Islet precursor cell (in vitro differentiated cells): ENCODE measurements around the gene THUMPD2.

ENCODE experiments used
- DNase-seq: peaks from one replicate; pipeline ENCODE4 v3.0.0-alpha.2; 2018

The THUMPD2 gene

DNA sequence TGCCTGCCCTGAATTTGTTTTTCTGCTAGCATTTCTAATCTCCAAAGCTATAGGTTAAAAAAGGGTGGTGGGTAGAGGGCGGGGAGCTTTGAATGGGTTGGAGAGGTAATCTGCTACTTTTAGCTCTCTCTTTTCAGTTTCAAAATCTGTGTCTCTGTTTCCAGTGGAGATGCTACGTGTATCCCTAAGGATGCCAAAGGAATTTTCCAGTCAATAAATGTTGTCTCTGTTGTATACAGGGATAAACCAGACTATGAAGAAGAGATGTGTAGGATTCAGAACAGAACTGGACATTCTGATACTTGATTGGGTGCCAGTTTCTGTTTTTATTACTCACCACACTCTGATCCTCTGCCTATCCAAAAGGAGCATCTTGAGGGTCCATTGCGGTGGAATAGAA is 63.2 kb downstream of the THUMPD2 start:
- no peak for DNase-seq

DNA sequence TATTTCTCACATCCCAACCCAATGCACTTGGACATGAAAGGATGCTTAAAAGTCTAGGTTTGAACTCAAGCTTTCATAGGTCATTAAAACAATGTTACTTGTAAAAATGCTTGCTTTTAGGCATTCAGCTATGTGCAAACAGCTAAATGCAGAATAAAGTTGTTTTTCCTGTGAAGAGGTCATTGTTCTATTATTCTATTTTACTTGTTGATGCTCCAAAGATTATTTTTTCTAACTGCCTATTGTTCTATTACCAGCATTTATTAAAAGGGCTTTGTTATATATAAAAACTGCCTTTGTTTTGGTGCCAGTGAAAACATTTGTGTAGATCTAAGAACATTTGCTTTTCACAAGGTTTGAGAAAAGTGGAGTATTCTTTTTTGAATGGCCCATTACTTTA is 64.0 kb downstream of the THUMPD2 start:
- DNase-seq, result no peak

DNA sequence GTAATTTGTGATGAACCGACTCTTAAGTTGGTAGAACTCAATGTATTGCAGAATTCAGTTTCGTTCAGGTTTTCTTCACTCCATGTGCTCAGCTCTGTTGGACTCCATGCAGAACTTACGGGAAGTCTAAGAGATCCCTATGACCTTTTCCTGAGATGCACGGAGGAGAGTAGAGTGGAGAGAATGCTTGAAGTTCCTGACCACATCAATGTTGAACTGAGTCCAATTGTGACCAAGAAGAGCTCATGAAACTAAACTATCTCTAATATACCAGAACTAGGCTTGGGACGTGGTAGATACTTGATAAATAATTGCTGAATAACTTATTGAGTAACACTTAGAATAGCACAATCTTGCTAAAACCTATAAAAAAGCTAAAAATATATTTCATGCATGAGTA is 66.1 kb downstream of the THUMPD2 start:
- no peak for DNase-seq

DNA sequence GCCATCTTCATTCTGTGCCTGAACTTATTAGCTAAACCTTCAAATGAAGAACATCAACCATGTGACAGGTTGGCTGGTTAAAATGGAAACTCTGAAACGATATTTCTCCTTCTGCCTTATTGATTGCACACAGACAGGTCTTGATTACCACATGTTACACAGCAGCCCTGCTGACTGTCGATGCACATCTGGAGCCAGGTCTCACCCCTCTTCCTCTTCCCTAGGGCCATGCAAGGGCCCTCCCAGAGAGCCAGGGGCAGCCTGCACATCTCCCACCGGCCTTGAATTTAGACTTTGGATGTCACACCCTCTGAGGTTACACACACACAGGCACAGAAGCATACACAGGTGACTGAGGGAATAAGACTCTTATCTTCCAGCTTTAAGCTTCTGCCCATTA is 68.3 kb downstream of the THUMPD2 start:
- DNase-seq, result no peak

DNA sequence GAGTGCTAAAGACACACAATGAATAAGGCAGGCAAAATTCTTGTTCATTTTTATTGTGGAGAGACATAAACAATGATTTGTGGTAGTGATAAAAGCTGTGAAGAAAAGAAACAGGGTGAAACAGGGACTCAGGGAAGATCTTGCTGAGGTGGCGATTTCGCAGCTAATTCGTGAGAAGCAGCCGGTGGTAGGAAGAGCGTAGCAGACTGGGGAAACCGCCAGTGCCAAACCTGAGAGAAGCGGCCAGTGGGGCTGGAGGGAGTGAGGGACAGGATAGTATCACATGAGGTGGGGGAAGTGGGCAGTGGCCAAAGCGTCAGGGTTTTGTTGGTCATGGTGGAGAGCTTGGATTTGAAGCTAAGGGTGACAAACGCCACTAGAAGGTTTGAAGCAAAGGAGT is 71.1 kb downstream of the THUMPD2 start:
- no peak for DNase-seq

DNA sequence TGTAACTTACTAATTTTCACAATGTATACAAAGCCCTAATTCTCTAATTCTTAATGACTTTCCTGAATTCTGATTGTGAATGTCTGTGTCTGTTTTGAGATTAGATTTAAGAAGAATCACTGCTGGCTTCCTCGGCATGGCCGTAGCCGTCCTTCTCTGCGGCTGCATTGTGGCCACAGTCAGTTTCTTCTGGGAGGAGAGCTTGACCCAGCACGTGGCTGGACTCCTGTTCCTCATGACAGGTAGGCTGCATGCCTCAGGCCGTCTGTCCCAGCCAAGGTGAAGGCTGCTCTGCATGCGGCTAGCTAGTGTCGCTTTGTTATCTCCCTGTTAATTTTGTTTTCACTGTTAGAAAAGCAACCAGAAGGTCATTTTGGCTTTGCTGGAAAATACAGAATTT is 72.1 kb downstream of the THUMPD2 start:
- DNase-seq, result no peak

DNA sequence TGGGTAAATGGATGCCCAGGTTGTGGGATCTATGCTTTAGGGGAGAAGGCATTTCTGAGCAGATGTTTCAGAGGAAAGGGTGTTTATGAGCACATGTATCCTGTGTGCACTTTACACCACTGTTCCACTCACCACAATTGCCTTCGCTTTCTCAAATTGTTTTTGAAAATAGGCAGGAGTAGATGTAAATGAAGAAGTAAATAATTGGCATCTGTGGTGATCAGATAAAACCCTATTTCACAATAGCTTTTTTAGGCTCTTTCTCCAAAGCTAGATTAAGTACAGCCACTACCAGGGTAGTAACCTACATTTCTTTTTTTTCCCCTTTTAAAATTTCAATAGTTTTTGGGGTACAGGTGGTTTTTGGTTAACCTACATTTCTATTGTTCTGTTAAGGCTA is 72.7 kb downstream of the THUMPD2 start:
- DNase-seq, result no peak

DNA sequence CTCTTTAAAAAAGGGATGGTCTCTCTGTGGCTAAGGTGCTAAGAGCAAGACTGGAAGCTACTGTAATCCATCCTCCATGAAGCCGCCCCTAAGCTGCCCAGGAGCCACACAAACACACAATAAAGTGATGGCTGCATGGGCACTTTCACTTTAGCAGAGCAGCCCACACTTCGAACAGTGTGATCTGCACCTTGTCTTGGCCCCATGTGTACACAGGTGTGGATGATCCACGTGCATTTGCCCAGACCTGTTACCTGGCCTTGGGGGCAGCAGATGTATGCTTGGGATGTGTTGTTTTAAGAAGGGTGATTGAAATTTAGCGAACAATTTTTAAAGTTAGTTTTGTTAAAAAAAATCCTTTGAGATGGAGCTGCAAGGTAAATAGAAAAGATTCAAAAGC is 73.4 kb downstream of the THUMPD2 start:
- DNase-seq, result no peak

DNA sequence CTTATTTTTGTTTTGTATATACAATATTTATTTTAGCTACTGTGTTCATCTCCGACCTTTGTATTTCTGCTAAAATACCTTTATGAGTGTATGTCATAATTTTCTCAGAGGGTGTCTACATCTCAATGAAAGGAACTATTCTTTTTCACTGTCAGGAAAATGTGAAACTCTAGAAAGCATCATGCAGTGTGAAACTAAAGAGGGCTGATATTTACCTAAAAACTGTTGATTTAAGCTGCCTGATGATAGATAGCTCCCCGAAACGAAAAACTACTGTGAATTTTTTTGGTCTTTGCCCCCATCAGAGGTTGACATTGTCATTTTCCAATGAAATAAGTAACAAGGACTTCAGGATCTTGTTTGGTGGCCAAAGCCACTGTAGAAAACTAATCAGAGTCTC is 74.5 kb downstream of the THUMPD2 start:
- DNase-seq, result no peak

DNA sequence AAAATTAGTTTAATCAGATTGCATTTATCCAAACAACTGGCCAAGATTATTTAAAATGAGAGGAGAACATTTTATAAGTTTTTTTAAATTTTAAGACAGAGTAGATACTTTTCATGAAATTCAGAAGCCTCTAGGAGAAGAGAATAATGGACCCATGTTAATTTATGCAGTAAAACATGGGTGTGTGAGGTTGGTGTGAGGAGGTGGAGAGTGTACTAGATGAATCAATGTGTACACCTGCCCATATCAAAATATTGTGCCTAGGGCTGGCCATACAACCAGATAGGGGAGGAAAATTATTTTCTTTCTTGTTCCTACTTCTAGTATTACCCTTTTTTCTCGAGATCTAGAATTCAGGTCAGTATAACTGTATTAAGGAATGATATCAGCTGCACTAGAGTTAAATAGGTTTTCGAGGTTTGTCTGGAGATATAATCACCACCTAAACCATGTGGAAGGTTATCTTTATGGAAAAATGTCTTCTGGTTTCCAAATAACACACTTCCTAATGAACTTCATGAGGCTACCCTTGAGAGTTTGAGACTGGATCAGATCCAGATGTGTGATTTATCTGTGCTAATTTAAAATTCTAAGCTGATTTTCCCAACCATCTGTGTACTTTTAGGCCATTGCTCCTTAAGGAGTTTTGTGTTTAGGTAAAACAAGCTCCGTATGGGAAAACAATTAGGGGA is 75.7 kb downstream of the THUMPD2 start:
- no peak for DNase-seq

DNA sequence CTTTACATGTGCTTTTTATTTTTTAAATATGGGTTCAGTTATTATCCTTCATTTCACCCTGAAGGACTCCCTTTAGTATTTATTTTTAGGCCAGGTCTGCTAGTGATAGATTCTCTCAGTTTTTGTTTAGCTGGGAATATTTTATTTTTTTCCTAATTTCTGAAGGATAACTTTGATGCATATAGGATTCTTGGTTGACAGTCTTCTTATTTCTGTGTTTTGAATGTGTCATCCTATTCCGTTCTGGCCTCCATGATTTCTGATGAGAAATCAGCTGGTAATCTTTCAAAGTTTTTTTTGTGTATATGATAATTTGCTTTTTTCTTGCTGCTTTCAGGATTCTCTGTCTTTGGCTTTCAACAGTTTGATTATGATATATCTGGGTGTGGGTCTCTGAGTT is 77.9 kb downstream of the THUMPD2 start:
- DNase-seq, result no peak

DNA sequence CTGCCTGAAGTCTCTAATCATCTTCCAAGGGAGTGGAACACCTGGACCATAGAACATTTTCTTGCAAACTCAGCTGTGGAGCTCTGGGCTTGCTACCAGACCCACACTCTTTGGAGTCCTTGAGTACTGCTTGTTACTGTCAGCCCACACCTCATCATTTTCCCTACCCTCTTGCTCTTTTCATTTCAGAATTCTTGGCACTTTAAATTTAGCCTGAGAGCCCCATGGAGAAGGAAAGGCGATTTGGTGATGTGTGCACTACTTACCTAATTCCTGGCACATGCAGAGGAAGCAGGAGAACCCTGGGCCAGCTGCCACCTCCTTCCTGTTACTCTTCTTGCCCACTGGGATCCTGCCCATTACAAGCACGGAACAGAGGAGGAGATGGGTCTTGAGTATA is 81.6 kb downstream of the THUMPD2 start:
- DNase-seq, result no peak

DNA sequence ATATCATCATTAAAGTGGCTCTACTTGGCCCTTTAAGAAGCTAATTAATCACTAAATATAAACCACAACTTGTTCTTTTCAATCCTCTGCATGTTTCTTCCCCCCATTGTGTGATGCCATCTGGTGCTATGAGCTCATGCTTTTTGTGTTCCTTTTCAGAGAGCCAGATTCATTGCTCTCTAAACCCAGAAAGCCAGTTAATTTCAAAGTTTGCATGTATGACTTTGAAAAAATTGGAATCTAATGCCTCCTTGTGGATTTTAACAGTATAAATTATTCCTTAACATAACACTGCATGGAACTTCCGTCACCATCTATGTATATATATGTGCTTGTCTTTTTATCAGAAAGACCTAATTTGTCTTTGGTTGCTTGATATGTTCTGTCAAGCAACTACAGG is 82.2 kb downstream of the THUMPD2 start:
- DNase-seq, result no peak

DNA sequence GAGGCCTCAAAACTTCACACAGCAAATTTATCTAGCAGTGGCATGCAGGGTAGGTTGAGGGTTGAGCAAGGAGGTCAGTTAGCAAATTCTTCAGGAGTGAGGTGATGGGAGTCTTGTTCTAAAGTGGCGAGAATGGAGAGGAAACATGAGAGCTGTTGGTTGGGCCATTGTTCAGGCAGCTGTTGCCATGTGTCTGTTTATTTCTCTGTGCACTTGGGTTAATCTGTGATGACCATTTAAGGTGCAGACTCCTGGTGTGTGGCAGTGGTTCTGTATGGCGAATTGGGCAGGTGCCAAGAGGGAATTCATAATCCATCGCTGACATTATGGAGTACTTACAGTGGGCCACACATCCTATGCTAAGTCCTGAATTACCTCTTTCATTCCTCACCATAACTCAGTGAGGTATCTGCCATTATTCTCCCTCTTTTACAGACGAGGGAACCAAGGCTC is 82.9 kb downstream of the THUMPD2 start:
- DNase-seq, result peak; percentile 68

DNA sequence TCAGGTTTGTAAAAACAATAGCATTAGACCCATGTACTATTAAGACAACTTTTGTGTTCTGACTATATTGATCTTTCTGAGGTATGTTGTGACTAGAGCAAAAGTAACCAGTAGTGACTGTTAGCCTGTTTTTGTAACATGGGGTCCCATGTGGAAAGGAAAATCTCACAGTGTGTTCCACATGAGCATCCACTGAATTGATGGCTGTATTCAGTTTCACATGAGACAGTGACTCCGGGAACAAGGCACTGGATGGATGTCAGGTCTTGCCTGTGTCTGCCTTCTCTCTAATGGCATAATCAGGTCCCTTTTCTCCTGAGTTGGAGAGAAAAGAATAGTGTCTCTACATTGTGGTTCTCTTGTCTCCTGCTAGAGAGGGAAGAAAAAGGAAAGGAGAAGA is 85.8 kb downstream of the THUMPD2 start:
- no peak for DNase-seq

DNA sequence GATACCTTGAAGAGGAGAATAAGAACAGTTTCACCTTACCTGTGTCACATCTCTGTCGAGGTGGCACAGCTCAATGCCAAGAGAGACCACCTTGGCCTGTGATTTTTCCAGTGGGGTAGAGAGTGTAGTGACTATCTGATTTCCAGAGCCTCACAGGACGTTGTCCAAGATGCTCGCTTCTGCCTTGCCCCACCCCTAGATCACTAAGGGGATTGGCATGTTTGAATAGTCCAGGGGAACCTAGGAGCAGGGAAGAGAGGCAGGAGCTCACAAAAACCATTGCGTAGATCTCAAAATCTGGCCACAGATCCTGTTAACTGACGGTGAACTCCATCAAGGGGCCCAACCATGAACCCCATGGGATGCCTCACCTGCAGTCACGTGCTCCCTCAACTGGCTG is 89.2 kb downstream of the THUMPD2 start:
- DNase-seq, result no peak

DNA sequence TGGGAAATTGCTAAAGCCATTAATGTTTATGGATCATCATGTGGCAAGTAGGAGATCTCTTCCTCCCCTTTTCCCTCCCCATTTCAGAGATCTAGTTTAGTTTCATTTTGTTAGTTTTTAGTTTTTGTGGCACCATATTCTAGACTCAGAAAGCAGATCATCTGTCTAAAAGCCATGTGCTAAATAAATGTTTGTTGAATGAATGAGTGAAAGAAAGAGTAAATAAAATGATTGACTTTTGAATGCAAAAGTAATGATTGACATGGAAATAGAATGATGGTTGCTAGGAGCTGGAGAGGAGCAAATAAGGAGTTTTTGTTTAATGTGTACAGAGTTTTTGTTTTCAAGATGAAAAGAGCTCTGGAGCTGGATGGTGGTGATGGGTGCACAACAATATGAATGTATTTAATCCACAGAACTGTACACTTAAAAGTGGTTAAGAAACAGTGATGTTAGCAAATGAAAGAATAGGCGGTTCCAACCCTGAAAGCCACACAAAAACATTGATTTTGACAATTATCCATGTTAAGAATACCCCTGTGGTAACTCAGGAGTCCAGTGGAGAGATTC is 89.7 kb downstream of the THUMPD2 start:
- no peak for DNase-seq

DNA sequence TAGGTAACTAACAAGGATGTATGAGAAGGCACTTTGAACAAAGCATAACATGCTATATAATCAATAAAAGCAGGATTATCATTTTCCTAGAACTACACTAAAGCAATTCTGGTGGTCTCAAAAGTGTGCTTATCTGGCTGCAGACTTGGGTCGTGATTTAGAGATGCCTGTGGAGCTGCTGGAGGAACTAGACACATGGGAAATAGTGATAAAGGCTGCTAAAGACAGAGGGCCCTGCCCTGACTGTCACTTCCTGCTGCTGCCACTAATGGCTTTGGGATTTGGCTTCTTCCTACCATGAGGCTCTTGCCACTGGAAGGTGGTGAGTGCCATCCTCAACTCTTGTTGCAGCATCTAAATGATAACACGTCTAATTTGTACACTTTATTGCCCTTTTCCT is 90.9 kb downstream of the THUMPD2 start:
- no peak for DNase-seq

DNA sequence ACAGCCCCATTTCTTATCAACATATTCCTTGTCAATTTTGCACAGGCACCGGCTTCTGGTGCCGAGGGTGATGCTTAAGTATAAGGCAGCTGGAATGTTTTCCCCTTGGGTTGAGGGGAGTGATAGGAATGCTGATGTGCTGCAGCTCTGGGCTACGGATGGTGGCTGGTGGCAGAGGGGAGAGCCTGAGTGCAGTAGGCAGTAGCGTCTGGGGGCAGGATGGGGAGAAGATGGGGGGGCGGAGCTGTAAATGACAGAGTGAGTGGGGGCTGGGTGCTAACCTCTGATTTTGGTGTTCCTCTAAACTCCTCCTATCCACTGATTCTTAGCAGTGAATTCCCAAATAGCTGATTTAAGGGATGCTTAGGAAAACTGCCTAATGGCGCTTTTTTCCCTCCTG is 92.6 kb downstream of the THUMPD2 start:
- DNase-seq, result no peak
